SK-N-SH treated with all-trans-retinoic acid at 6 μM for 48 hours (cell line): ENCODE data around the gene GSTA2.

Experiments
- ESRRG ChIP-seq: fragments of 250-450 bp; sonication (Bioruptor Pico); IDR thresholded peaks from 2 replicates; pipeline ENCODE4 v1.6.1; 2021; ENCODE audit warnings: mild to moderate bottlenecking
- RARB ChIP-seq: fragments of 250-450 bp; sonication (Bioruptor Pico); IDR thresholded peaks from 2 replicates; pipeline ENCODE4 v1.8.0; 2021; ENCODE audit warnings: mild to moderate bottlenecking, moderate library complexity
- ZFP3 ChIP-seq: fragments of 250-450 bp; sonication (Bioruptor Pico); IDR thresholded peaks from 2 replicates; pipeline ENCODE4 v1.5.0; 2020; ENCODE audit warnings: mild to moderate bottlenecking, moderate library complexity
- ZFP30 ChIP-seq: fragments of 450-650 bp; formaldehyde crosslinking; IDR thresholded peaks from 2 replicates; pipeline ENCODE4 v1.5.0; 2022; ENCODE audit warnings: mild to moderate bottlenecking, moderate library complexity
- ZNF565 ChIP-seq: fragments of 450-650 bp; formaldehyde crosslinking; conservative IDR thresholded peaks from 2 replicates; pipeline ENCODE4 v1.5.0; 2020; ENCODE audit warnings: low read depth, mild to moderate bottlenecking, moderate library complexity
- TF ChIP-seq, protein P1 (sequence below): fragments of 250-450 bp; sonication (Bioruptor Pico); IDR thresholded peaks from 2 replicates; pipeline ENCODE4 v1.5.1; 2021; ENCODE audit warnings: mild to moderate bottlenecking, moderate library complexity

DNA sequence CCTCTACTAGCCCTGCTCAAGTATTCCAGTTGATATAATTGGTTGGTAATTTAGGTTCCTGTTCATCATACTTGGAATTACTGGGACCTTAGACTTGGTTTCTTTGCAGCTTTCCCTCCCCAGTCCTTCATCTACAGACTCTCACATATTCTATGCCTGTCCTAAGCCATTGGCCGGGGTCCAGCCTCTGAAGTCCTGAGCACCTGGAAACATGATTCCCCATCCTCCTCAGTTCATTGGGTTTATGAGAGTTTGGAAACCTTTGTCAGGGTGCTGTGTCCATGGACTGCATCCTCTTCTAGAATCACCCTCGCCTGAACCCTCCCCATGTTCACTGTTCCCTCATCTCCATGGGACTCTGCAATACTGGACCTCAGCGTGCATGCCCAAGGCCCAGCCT, 8.8 kb downstream of the GSTA2 start:
- TF ChIP-seq, protein P1, sequence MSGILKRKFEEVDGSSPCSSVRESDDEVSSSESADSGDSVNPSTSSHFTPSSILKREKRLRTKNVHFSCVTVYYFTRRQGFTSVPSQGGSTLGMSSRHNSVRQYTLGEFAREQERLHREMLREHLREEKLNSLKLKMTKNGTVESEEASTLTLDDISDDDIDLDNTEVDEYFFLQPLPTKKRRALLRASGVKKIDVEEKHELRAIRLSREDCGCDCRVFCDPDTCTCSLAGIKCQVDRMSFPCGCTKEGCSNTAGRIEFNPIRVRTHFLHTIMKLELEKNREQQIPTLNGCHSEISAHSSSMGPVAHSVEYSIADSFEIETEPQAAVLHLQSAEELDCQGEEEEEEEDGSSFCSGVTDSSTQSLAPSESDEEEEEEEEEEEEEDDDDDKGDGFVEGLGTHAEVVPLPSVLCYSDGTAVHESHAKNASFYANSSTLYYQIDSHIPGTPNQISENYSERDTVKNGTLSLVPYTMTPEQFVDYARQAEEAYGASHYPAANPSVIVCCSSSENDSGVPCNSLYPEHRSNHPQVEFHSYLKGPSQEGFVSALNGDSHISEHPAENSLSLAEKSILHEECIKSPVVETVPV (CRISPR knock-in tag): no peak
- TF ChIP-seq ESRRG (CRISPR knock-in tag) (no peak), ZFP30 (CRISPR knock-in tag) (no peak), ZFP3 (CRISPR knock-in tag) (no peak), RARB (CRISPR knock-in tag) (no peak), ZNF565 (no peak)
